T1000 (cell line): Measurements from ENCODE around the gene SPG11.
"Not testable (repeated sequence)": the region's sequence is repeated elsewhere in the genome, so short reads cannot be mapped to it uniquely, and the experiment has no call there.

Source experiments
- DNase-seq: peaks from one replicate; lab custom pipeline; 2025; ENCODE audit warnings: mixed read lengths; lab: John Stamatoyannopoulos, UW

SPG11 gene

GRCh38 chr15:44565387-44566154 is 97.9 kb downstream of the SPG11 start:
- DNase-seq, result no peak

- DNase-seq, result not testable (repeated sequence)
These were observed 102.5 kb downstream of the SPG11 start for GRCh38 chr15:44560926-44561325.

DNA sequence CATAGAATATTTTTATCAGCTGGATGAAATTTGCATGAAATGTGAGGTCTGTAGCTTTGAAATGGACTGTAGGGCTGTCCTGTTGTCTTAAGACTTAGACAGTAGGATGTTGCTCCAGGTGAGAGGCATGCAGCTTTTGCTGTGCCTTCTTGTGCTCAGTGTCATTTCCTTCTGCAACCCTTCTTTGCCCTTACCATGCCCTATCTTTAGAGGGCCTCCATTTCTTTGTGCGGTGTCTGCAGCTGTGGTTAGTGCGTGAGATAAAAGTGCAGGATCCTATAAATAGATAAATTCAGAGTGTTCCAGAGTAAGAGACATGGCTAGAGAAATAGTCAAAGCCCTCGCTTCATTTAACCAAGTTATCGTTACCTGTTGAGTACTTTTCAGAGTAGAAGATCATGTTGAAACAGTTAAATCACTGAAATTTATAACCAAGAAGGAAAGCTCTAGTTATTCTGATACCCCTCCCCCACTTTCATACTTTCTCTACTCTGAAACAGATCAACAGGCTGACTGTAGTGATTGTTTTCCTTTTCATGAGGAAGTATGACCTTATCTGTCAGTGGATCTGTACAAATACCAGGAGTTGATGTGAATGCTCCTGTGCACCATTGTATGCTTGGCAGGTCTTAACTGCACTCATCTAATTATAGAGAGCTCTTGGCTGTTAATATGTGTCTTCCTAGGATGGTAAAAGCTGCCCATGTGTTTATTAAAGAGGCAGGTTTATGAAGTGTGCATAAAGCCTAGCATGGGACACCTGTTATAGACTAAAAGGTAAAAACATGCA is 108.3 kb downstream of the SPG11 start:
- DNase-seq, result no peak

GRCh38 chr15:44550734-44551133 is 112.7 kb downstream of the SPG11 start:
- DNase-seq, result no peak

GRCh38 chr15:44550256-44550655 is 113.2 kb downstream of the SPG11 start:
- no peak for DNase-seq

DNA sequence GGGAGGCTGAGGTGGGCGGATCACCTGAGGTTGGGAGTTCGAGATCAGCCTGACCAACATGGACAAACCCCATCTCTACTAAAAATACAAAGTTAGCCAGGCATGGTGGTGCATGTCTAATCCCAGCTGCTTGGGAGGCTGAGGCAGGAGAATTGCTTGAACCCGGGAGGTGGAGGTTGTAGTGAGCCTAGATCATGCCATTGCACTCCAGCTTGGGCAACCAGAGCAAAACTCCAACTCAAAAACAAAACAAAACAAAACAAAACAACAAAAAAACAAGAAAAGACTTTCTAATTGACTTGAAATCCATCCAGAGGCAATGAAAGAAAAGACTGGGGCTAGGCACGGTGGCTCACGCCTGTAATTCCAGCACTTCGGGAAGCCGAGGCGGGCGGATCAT is 114.3 kb downstream of the SPG11 start:
- not testable (repeated sequence) for DNase-seq

DNA sequence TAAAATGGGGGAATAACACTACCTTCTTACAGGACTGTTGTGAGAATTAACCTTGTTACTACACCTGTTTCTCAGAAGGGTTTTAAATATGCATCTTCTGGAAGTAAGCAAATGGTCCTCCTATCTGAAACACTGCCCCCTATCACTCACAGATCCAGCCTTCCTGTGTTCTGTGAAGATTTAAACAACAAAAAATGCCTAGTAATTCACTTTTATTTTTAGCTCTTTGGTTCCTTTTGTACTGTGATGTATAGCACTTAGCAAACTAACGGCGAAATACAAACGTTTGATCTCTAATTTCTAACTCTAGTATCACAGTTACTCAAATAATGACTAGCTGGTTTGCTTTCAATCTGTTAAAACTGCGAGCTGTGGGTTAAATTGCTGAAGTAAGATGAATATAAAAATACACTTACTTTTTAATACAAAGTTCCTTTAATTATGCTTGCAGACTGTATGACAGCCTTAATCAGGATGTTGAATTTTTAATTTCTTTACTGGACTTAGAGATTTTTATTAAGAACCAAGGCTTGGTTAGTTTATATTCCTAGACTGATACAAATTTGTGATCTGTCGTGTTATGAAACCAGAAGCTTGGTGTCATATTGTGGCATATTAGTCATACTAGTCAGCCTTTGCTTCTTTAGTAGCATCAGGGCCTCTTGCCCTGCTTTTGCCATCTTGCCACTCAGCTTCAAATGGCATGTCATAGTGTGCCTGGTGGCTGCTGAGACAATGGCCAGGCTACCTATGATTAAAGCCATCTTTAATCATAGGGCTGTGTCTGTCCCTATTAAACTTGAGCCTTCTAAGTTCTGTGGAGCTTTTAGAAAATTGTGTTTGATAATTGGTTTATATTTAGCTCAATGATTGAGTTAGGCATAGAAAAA is 117.3 kb downstream of the SPG11 start:
- no peak for DNase-seq

- not testable (repeated sequence) for DNase-seq
These were observed 118.7 kb downstream of the SPG11 start for GRCh38 chr15:44544745-44545144.

DNA sequence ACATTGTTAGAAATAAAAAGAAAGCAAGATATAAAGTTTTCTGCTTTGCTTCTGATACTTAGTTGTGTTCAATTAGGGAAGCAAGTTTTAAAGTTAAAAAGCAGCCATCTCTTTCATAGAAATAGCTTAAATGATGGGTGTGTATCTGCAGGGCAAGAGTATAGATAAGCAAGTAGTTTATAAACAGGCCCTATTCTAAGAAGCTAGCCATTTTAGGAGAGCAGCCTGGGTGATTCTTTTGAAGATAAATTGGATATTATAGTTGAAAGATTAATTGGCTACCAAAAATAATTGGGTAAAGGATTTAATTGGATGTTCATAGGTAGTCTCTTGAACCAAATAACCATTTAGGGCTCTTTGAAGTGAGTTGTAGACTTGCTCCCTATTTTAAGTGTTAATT is 120.9 kb downstream of the SPG11 start:
- DNase-seq, result no peak

- DNase-seq, result no peak
These were observed 122.0 kb downstream of the SPG11 start for GRCh38 chr15:44541282-44541958.

DNA sequence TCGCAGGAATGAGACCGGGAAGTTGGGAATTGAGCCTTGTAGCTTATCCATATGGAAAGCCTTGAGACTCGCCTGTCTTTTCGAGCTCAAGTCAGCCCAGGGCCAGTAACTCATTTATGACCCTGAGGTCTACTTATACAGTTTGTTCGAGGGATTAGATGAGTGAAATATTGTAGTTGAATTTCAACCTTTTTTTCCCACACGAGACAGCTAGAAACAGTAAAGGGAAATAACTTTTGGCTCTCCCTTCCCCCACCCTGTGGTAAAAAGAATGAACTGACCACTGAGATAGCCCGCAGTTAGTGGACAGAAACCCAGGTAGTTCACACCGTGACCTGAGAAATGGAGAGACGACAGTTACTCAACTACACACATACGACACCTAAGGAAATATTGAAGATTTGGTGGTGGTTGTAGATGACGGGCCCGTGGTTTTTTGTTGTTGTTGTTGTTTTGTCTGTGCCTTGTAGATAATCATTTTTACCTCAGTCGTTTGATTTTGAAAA is 125.7 kb downstream of the SPG11 start:
- DNase-seq, result no peak

- DNase-seq, result no peak
These were observed 126.3 kb downstream of the SPG11 start, which contains the start of gene EIF3J for GRCh38 chr15:44536962-44537734. TSS of gene EIF3J (plus strand) at chr15:44537147. CDS start at chr15:44537195, 48 bp downstream.

- DNase-seq, result peak; percentile 89
These were observed 127.0 kb downstream of the SPG11 start for GRCh38 chr15:44536302-44536961.

GRCh38 chr15:44535523-44536301 is 127.8 kb downstream of the SPG11 start:
- DNase-seq, result no peak

DNA sequence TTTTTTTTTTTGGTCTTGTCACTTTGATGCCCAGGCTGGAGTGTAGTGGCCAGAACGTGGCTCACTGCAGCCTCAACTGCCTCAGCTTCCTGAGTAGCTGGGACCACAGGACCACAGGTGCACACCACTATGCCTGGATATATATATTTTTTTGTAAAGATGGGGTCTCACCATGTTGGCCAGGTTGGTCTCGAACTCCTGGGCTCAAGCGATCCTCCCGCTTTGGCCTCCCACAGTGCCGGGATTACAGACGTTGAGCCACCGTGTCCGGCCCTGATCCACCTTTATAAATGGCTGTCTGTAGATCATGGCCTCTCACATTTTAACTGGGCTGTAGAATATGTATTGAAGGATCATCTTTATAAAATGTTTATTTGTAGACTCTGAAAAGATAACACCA is 128.4 kb downstream of the SPG11 start:
- DNase-seq, result no peak

GRCh38 chr15:44532689-44533088 is 130.8 kb downstream of the SPG11 start:
- no peak for DNase-seq

DNA sequence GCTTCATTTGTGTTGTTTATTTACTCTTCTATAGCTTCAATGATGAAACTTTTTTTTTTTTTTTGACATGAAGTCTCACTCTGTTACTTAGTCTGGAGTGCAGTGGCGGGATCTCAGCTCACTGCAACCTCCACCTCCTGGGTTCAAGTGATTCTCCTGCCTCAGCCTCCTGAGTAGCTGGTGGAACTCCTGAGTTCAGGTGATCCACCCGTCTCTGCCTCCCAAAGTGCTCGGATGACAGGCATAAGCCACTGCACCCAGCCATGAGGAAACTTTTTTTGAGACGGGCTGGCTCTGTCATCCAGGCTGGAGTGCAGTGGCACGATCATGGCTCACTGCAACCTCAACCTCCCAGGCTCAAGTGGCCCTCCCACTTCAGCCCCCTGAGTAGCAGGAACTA is 131.2 kb downstream of the SPG11 start:
- DNase-seq, result not testable (repeated sequence)

DNA sequence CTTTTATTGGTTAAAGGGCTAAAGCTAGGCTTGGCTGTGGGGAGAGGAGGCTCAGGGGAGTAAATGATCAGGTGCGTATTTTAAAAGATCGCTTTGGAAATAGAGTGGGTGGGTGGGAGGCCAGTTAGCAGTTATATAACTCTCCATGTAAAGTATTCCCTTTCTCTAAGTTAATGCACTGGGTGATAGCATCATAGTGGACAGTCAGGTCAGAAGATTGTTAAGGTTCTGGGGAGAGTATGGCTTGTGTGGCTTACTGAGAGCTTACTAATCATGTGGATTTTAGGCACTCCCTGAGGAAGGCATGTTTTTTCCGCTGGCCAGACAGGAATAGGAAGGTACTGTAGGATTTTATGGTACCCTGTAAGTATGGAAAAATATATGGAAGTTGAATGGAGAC is 132.8 kb downstream of the SPG11 start:
- no peak for DNase-seq
